Suprapubic skin (tissue), 4 donors: ENCODE measurements around the gene DPP10. TPM values are rescaled to one million over a fixed set of nuclear protein-coding genes. Genes with fewer than 3 reads are reported as not detected.

Source experiments
- DNase-seq, 2 donors: peaks; one replicate each; pipeline ENCODE4 v3.0.0-alpha.2; 2019; ENCODE audit warnings: low spot score in 2 of 2
- H3K27ac ChIP-seq: fragments of 200-600 bp; sonication (generic); one replicate; pipeline ENCODE4 v1.5.1; 2019
- H3K27me3 ChIP-seq: fragments of 200-600 bp; sonication (generic); one replicate; pipeline ENCODE4 v1.5.1; 2019
- H3K36me3 ChIP-seq: fragments of 200-600 bp; sonication (generic); one replicate; pipeline ENCODE4 v1.5.1; 2019
- H3K4me1 ChIP-seq: fragments of 200-600 bp; sonication (generic); one replicate; pipeline ENCODE4 v1.5.1; 2019
- H3K4me3 ChIP-seq: fragments of 200-600 bp; sonication (generic); one replicate; pipeline ENCODE4 v1.5.1; 2019; ENCODE audit warnings: mild to moderate bottlenecking
- H3K9me3 ChIP-seq: fragments of 200-600 bp; sonication (generic); one replicate; pipeline ENCODE4 v1.5.1; 2019
- CTCF ChIP-seq, 2 donors: fragments of 200-600 bp in 1 of 2; fragments of 450-650 bp in 1 of 2; sonication (generic) in 1 of 2; IDR thresholded peaks; one replicate each; pipeline ENCODE4 v1.5.1; 2016 to 2019; ENCODE audit warnings: antibody characterized with exemption in 2 of 2, mild to moderate bottlenecking in 1 of 2, moderate library complexity in 1 of 2
- EP300 ChIP-seq: sonication (generic); formaldehyde crosslinking; IDR thresholded peaks from one replicate; pipeline ENCODE4 v1.6.1; 2017; ENCODE audit warnings: antibody characterized with exemption
- POLR2A ChIP-seq, 2 donors: fragments of 450-650 bp; IDR thresholded peaks; one replicate each; pipeline ENCODE4 v1.6.1; 2017; ENCODE audit warnings: antibody characterized with exemption in 2 of 2, mild to moderate bottlenecking in 2 of 2, moderate library complexity in 2 of 2
- POLR2AphosphoS5 ChIP-seq, 3 donors: sonication (generic); formaldehyde crosslinking; IDR thresholded peaks; one replicate each; pipeline ENCODE4 v1.6.1; 2017; ENCODE audit warnings: antibody characterized with exemption in 3 of 3
- WGBS: methylation state at CpG from one replicate; pipeline ENCODE4 v1.1.5; 2018; 5-methylcytosine and 5-hydroxymethylcytosine counted together
- total RNA-seq, 4 donors: library from RNA; depleted of rRNA; stranded (reverse); fragments of >200 nt; gene quantifications; one replicate each; pipeline ENCODE4 v1.1.0, GENCODE V29; 2016

DPP10 gene
- total RNA-seq, 4 donors from 2014 or later, result 0.68 to 1.4 TPM; not detected in 2

DNA sequence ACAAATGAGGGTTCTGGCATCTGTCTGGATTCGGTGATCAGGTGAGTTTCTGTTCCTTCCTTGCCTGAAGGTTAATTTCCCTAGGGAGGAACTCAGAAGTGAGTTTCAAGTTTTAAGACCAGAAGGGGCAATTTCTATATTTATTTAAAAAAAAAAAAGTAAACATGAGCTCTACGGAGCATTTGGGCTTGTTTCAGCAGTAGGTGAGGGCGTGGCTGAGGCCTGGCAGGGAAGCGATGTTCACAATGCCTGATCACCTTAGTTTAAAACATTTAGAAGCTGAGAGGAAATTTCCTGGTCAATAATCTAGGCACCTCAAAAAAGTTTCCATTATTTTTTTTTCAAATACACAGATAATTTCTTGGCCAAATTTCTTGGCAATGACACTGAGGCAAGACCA lies 629.1 kb downstream of the DPP10 start:
- TF ChIP-seq CTCF (IDR thresholded peaks at IDR 0.05) (no peak), POLR2A (IDR thresholded peaks at IDR 0.05) (no peak), EP300 (no peak), POLR2AphosphoS5 (IDR thresholded peaks at IDR 0.05) (no peak)
- H3K4me3 ChIP-seq, result no peak overlapping the region
- no peaks in the 10 kb centered on the region for H3K36me3 ChIP-seq
- peaks cover 5% of the 10 kb centered on the region for H3K9me3 ChIP-seq
- DNase-seq, result no peak
- no peaks in the 10 kb centered on the region for H3K4me1 ChIP-seq
- H3K27ac ChIP-seq, result no peak overlapping the region
- H3K27me3 ChIP-seq, result no peaks in the 10 kb centered on the region
- WGBS, result 53% methylated on average over 4 of the region's 4 CpGs

DNA sequence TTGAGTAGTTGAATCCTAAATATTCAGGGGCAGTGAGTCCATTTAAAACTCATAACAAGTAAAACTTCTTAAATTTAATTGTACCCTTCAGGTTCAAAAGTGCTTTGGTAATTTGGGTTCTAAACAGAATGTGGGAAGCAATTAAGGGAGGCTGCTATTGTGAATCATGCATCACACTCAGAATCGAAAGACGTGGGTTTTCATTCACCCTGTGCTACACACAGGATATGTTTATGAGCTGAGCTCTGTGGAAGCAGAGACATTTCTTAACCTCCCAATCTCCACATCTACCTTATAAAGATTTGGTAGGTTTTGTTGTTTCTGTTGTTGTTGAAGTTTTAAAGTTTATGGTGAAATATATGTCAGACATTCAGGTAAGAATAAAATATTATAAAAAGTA lies 633.4 kb downstream of the DPP10 start:
- Histone ChIP-seq H3K27ac (no peak overlapping the region), H3K9me3 (no peaks in the 10 kb centered on the region), H3K27me3 (no peaks in the 10 kb centered on the region), H3K36me3 (no peaks in the 10 kb centered on the region), H3K4me3 (no peak overlapping the region), H3K4me1 (no peaks in the 10 kb centered on the region)
- no peak for DNase-seq
- no peak for TF ChIP-seq POLR2A (IDR thresholded peaks at IDR 0.05)
- TF ChIP-seq CTCF (IDR thresholded peaks at IDR 0.05), result no peak
- no peak for TF ChIP-seq POLR2AphosphoS5 (IDR thresholded peaks at IDR 0.05)
- TF ChIP-seq EP300, result no peak
- 88% methylated on average over 2 of the region's 2 CpGs for WGBS

DNA sequence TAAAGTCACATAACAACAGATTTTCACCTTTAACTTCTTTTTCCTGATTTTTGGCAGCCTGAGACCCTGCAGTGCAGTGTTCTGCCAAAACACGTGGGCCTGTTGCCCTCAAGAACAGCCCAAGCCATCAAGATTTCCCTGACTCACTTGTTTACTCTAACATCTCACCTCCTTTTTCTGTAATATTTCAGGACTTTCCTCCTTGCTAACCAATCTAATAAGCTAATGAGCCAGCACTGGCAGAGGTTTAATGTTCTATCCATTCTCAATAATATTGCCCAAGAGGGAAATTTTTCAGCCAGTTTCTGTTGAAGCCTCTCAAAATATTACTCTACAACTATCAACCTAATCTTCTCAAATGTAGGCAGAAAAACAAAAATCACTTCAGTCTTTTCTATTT lies 635.2 kb downstream of the DPP10 start:
- no peak overlapping the region for H3K27ac ChIP-seq
- H3K36me3 ChIP-seq, result no peaks in the 10 kb centered on the region
- no peaks in the 10 kb centered on the region for H3K9me3 ChIP-seq
- TF ChIP-seq EP300 (no peak), CTCF (IDR thresholded peaks at IDR 0.05) (no peak), POLR2A (IDR thresholded peaks at IDR 0.05) (no peak)
- no peaks in the 10 kb centered on the region for H3K4me1 ChIP-seq
- H3K27me3 ChIP-seq, result no peaks in the 10 kb centered on the region
- 48% methylated on average over 1 of the region's 1 CpG for WGBS
- DNase-seq, result no peak
- no peak overlapping the region for H3K4me3 ChIP-seq

DNA sequence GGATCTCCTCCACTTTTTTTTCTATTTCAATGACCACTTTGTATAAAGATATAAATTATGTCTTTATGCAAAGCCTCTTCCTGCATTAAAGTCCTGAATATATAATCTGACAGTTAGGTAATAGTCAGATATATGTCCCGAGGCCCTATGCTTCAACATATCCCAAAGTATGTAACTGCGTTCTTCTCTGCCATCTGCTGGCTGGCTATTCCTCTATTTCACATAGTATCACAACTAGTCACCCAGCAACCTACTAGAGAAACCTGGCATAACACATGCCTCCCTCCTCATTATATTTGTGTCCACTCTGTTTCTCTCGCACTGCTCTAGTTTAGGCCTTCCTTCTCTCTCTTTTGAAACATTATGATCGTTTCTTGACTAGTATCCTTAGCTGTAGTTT lies 640.8 kb downstream of the DPP10 start:
- H3K36me3 ChIP-seq, result no peaks in the 10 kb centered on the region

GRCh38 chr2:115083711-115084110 lies 641.3 kb downstream of the DPP10 start:
- H3K27me3 ChIP-seq, result no peaks in the 10 kb centered on the region
- TF ChIP-seq EP300, result no peak
- TF ChIP-seq POLR2A (IDR thresholded peaks at IDR 0.05), result no peak
- no peak for TF ChIP-seq POLR2AphosphoS5 (IDR thresholded peaks at IDR 0.05)
- TF ChIP-seq CTCF (IDR thresholded peaks at IDR 0.05), result no peak
- H3K9me3 ChIP-seq, result peaks cover 5% of the 10 kb centered on the region
- H3K4me1 ChIP-seq, result no peaks in the 10 kb centered on the region
- H3K4me3 ChIP-seq, result no peak overlapping the region
- DNase-seq, result no peak
- no peaks in the 10 kb centered on the region for H3K36me3 ChIP-seq
- no peak overlapping the region for H3K27ac ChIP-seq
- WGBS, result 89% methylated on average over 2 of the region's 2 CpGs

More for the DNA sequence above, 640.8 kb downstream of the DPP10 start:
- H3K27me3 ChIP-seq, result no peaks in the 10 kb centered on the region
- H3K4me1 ChIP-seq, result no peaks in the 10 kb centered on the region
- WGBS, result 63% methylated on average over 4 of the region's 4 CpGs
- no peak overlapping the region for H3K4me3 ChIP-seq
- TF ChIP-seq EP300 (no peak), POLR2A (IDR thresholded peaks at IDR 0.05) (no peak), POLR2AphosphoS5 (IDR thresholded peaks at IDR 0.05) (no peak), CTCF (IDR thresholded peaks at IDR 0.05) (no peak)
- DNase-seq, result no peak
- H3K27ac ChIP-seq, result no peak overlapping the region
- H3K9me3 ChIP-seq, result peaks cover 3% of the 10 kb centered on the region
